ENCODE data around the gene DIDO1.
A peak's percentile ranks its signal among the peaks of the same experiment; 100 is the strongest.

The DIDO1 gene

DNA sequence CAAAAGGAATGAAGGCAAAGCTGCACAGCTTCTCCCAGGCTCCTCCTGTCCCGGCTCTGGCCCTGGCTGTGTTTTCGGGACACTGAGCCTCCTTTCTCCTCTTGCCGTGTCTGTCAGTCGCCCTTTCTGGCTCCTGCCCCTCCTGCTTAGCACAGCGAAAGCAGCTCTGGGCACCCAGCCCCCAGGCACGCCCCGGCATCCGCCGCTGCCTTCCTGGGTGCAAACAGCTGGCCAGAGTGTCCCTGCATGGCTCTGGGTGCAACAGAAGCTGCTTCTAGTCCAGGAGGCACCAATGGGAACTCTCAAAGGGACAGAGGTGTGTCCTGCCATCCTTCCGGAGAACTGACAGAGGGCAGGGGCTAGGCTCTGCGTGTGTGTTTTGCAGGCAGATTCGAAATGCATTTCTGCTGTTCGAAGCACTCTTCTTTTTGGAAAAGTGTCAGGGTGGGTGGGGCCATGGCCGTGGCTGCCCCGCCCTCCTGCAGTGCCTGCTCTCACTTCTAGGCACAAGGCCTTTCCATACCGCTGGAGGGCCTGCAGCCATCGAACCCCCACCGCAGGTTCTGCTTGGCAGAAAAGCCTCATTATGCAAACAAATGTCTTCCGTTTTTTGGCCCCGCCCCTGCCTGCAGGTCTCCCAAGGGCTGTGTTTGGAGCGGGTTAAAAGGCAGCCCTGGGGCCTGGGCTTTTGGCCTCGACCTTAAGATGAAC is 93.9 kb downstream of the DIDO1 start:
- WGBS, result 48% methylated on average over 22 of the region's 22 CpGs
- H3K9ac ChIP-seq (ENCODE audit: low read depth, low read length), result no peak overlapping the region

DNA sequence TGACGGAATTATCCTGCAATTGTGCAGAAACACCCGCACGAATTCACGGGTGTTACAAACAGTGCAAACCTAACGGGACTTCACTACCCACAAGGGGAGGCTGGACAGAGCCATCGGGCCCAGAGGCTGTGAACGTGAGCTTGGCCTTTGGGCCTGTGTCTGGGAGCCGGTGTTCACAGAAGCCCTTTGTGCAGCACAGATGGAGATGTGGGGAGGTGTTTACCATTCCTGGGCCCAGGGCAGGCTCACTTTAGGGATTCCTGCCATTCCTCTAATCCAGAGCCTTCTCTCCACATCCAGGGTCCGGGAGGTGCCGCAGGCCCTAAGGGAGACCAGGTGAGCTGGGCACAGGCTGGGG is 94.5 kb downstream of the DIDO1 start:
- no peak overlapping the region for H3K9ac ChIP-seq (ENCODE audit: low read depth, low read length)

More for the DNA sequence above, 93.9 kb downstream of the DIDO1 start:
- no peaks in the 10 kb centered on the region for H3K27me3 ChIP-seq (ENCODE audit: insufficient read depth, low read length)
- no peak overlapping the region for H3K4me3 ChIP-seq (ENCODE audit: low read length)
- no peaks in the 10 kb centered on the region for H3K9me3 ChIP-seq (ENCODE audit: insufficient read depth, low read depth, low read length)
- H3K4me1 ChIP-seq (ENCODE audit: insufficient read depth, low read length), result peaks cover 12% of the 10 kb centered on the region
- peaks cover 57% of the 10 kb centered on the region for H3K36me3 ChIP-seq (ENCODE audit: insufficient read depth, low read length)
- peak overlapping the region; percentile 58; the same call in 1 of the 2 replicates for H3K27ac ChIP-seq (ENCODE audit: low read depth, low read length)

DNA sequence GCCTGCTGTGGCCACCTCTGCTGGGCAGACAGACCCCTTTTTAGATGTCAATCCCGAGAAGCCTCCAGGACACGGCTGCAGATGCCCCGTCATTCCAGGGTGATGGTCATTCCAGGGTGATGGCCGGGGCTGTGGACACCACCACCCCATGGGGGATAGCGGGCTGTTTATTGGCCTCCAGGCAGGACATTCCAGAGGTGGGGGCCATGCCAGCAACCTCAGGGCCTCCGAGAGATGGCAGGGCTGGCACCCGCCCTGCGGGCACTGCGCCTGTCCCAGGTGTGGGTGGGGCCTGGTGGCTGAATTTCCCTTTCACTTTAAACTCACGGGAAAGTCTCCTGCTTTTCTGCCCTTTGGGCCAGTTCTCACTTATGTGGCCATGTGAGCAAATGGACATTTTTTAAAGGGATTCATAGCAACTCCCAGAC is 94.9 kb downstream of the DIDO1 start:
- no peak overlapping the region for H3K9ac ChIP-seq (ENCODE audit: low read depth, low read length)
- no peaks in the 10 kb centered on the region; the same call in 1 of the 2 replicates for H3K27me3 ChIP-seq (ENCODE audit: insufficient read depth, low read length)
- H3K36me3 ChIP-seq (ENCODE audit: insufficient read depth, low read length), result peaks cover 50% of the 10 kb centered on the region
- peaks cover 12% of the 10 kb centered on the region for H3K4me1 ChIP-seq (ENCODE audit: insufficient read depth, low read length)
- no peak overlapping the region for H3K4me3 ChIP-seq (ENCODE audit: low read length)
- H3K27ac ChIP-seq (ENCODE audit: low read depth, low read length), result no peak overlapping the region
- no peaks in the 10 kb centered on the region for H3K9me3 ChIP-seq (ENCODE audit: insufficient read depth, low read depth, low read length)
- WGBS, result 95% methylated on average over 10 of the region's 10 CpGs

More for the DNA sequence above, 94.5 kb downstream of the DIDO1 start:
- no peaks in the 10 kb centered on the region for H3K27me3 ChIP-seq (ENCODE audit: insufficient read depth, low read length)
- no peaks in the 10 kb centered on the region for H3K9me3 ChIP-seq (ENCODE audit: insufficient read depth, low read depth, low read length)
- no peak overlapping the region for H3K4me3 ChIP-seq (ENCODE audit: low read length)
- H3K27ac ChIP-seq (ENCODE audit: low read depth, low read length), result peak overlapping the region; percentile 46; the same call in 1 of the 2 replicates
- peaks cover 55% of the 10 kb centered on the region for H3K36me3 ChIP-seq (ENCODE audit: insufficient read depth, low read length)
- H3K4me1 ChIP-seq (ENCODE audit: insufficient read depth, low read length), result peaks cover 12% of the 10 kb centered on the region
- WGBS, result 91% methylated on average over 10 of the region's 10 CpGs

DNA sequence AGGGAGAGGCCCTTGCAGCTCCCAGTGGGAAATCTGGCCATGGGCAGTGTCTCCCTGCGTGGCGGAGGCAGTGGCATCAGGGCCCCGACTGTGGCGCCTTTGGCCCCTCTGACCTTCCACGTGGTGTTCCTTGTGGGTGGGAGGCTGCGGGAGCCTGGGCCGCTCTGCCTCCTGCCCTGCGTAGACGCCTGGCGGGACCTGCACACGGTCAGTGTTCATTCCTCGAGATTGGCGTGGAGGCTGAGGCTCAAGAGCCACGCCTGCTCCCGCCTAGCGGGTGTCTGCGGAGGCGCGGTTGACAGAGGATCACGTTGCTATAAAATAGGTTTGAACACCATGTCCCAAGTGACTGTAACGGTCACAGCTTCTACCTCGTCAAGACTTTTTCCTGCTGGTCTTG is 95.5 kb downstream of the DIDO1 start:
- Histone ChIP-seq H3K36me3 (ENCODE audit: insufficient read depth, low read length) (peaks cover 46% of the 10 kb centered on the region), H3K4me3 (ENCODE audit: low read length) (no peak overlapping the region)
- 91% methylated on average over 22 of the region's 22 CpGs for WGBS

DNA sequence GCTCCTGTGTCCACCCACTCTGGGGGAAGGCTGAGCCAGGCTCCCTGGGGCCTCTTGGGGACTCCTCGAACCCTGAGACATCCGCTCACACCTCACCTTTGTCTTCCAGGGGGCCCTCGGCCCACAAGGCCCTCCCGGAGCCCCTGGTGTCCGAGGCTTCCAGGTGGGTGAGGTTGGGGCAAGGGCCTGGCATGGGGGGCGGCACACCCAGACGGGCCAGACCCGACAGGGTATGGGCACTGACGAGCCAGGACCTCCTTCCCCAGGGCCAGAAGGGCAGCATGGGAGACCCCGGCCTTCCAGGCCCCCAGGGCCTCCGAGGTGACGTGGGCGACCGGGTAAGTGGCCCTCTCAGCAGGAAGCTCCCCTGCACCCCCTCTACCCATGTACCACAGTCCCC is 96.1 kb downstream of the DIDO1 start:
- peaks cover 12% of the 10 kb centered on the region for H3K4me1 ChIP-seq (ENCODE audit: insufficient read depth, low read length)
- no peaks in the 10 kb centered on the region; the same call in 1 of the 2 replicates for H3K27me3 ChIP-seq (ENCODE audit: insufficient read depth, low read length)
- H3K9me3 ChIP-seq (ENCODE audit: insufficient read depth, low read depth, low read length), result no peaks in the 10 kb centered on the region
- H3K36me3 ChIP-seq (ENCODE audit: insufficient read depth, low read length), result peaks cover 41% of the 10 kb centered on the region
- H3K9ac ChIP-seq (ENCODE audit: low read depth, low read length), result no peak overlapping the region
- H3K4me3 ChIP-seq (ENCODE audit: low read length), result no peak overlapping the region
- WGBS, result 96% methylated on average over 11 of the region's 14 CpGs
- no peak overlapping the region for H3K27ac ChIP-seq (ENCODE audit: low read depth, low read length)

More for the DNA sequence above, 95.5 kb downstream of the DIDO1 start:
- peaks cover 12% of the 10 kb centered on the region for H3K4me1 ChIP-seq (ENCODE audit: insufficient read depth, low read length)
- H3K9me3 ChIP-seq (ENCODE audit: insufficient read depth, low read depth, low read length), result no peaks in the 10 kb centered on the region
- no peak overlapping the region for H3K9ac ChIP-seq (ENCODE audit: low read depth, low read length)
- H3K27me3 ChIP-seq (ENCODE audit: insufficient read depth, low read length), result no peaks in the 10 kb centered on the region; the same call in 1 of the 2 replicates
- no peak overlapping the region for H3K27ac ChIP-seq (ENCODE audit: low read depth, low read length)

DNA sequence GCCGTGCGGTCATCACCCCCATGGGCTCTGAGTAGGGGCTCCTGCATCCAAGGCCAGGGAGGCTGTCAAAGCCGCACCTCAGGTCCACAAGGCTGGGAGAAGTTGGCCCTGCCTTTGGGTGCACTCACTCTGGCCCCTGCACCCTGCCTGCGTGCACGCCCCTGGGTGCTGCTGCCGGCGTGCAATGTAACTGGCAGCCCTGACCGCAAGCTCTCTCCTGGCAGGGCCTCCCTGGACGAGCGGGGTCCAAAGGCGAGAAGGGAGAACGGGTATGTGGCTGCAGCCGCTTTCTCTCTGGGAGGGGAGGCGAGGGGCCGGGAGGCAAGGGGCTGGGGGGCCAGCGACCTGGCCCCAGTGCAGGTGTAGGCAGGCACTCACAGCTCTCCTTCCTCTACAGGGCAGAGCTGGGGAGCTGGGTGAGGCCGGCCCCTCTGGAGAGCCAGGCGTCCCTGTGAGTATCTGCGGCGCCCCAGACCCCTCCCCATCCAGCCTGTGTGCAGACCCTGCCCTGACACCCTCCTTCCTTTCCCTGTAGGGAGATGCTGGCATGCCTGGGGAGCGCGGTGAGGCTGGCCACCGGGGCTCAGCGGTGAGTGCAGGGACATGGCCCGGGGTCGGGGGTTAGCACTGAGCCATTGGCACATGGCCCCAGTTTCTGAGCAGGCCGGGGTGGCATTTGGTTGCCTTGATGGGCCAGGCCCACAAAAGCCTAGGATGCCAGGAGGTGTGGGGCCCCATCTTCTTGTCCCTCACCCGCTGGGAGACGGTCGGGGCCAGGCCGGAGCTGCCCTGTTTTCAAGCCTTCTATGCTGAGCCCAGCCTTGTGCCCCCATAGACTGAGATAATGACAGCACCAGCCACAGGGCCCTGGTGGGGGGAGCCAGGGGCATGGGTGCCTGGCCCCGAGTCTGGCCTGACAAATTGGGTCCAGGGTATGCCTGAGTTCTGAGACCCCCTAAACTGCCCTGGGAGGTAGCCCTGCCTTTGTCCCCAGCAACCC is 96.8 kb downstream of the DIDO1 start:
- no peaks in the 10 kb centered on the region for H3K9me3 ChIP-seq (ENCODE audit: insufficient read depth, low read depth, low read length)
- no peak overlapping the region for H3K4me3 ChIP-seq (ENCODE audit: low read length)
- no peaks in the 10 kb centered on the region; the same call in 1 of the 2 replicates for H3K27me3 ChIP-seq (ENCODE audit: insufficient read depth, low read length)
- whole genome bisulfite sequencing, result 96% methylated on average over 32 of the region's 32 CpGs
- peaks cover 36% of the 10 kb centered on the region for H3K36me3 ChIP-seq (ENCODE audit: insufficient read depth, low read length)
- H3K9ac ChIP-seq (ENCODE audit: low read depth, low read length), result no peak overlapping the region
- H3K4me1 ChIP-seq (ENCODE audit: insufficient read depth, low read length), result peaks cover 13% of the 10 kb centered on the region
- H3K27ac ChIP-seq (ENCODE audit: low read depth, low read length), result no peak overlapping the region

DNA sequence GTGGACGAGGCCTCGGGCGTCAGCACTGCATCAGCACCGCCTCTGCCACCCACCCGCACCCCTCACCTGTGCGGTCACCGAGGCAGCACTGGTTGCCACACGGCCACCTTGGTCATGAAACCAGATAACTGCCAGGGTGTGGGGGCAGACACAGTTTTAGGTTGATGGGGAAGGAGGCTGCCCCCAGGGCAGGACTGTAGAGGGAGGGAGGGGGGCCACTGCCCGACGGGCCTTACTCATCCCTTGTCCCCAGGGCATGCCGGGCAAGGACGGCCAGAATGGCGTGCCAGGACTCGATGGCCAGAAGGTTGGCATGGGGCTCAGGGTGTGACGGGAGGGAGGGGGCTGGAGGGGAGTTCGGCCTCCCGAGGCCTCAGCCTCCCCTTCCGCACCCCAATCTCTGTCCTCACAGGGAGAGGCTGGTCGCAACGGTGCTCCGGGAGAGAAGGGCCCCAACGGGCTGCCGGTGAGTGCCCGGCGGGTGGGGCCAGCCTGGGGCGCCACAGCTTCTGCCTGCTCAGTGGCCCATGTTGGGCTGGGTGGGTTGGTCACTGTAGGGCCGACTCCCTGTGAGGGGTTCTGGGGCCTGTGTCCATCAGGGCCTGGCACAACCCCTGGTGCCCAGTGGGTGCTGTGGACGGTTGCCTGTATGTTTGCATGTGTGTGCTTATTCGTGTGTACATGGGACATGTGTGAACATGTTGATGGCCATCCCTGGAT is 97.6 kb downstream of the DIDO1 start:
- no peak overlapping the region for H3K9ac ChIP-seq (ENCODE audit: low read depth, low read length)
- H3K27ac ChIP-seq (ENCODE audit: low read depth, low read length), result no peak overlapping the region
- no peak overlapping the region for H3K4me3 ChIP-seq (ENCODE audit: low read length)
- H3K27me3 ChIP-seq (ENCODE audit: insufficient read depth, low read length), result no peaks in the 10 kb centered on the region; the same call in 1 of the 2 replicates
- H3K4me1 ChIP-seq (ENCODE audit: insufficient read depth, low read length), result peaks cover 16% of the 10 kb centered on the region
- H3K9me3 ChIP-seq (ENCODE audit: insufficient read depth, low read depth, low read length), result no peaks in the 10 kb centered on the region
- peaks cover 31% of the 10 kb centered on the region for H3K36me3 ChIP-seq (ENCODE audit: insufficient read depth, low read length)
- 97% methylated on average over 29 of the region's 29 CpGs for WGBS

DNA sequence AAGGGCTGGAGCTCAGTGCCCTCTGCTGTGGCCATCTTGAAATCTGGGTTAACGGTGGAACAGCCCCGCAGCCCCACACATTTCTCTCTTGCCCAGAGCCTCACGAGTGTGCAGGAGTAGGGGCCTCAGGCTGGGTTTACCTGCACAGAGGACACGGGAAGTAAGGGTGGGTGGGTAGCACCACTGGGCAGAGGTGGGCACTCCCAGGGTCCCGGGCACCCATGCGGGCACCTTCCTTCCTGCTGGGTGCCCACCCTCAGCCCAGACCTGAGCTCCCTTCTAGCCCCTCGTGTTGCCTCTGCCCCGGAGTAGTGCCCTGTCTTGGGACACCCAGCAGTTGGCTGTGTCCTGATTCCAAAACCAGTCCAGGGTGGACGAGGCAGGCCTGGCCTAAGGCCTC is 98.3 kb downstream of the DIDO1 start:
- Histone ChIP-seq H3K27ac (ENCODE audit: low read depth, low read length) (no peak overlapping the region), H3K27me3 (ENCODE audit: insufficient read depth, low read length) (no peaks in the 10 kb centered on the region; the same call in 1 of the 2 replicates), H3K9ac (ENCODE audit: low read depth, low read length) (no peak overlapping the region), H3K9me3 (ENCODE audit: insufficient read depth, low read depth, low read length) (no peaks in the 10 kb centered on the region), H3K4me1 (ENCODE audit: insufficient read depth, low read length) (peaks cover 15% of the 10 kb centered on the region), H3K4me3 (ENCODE audit: low read length) (no peak overlapping the region), H3K36me3 (ENCODE audit: insufficient read depth, low read length) (peaks cover 30% of the 10 kb centered on the region)
- WGBS, result 94% methylated on average over 9 of the region's 9 CpGs
